Breast epithelium (tissue), 4 donors: ENCODE data around the gene CPLANE2. TPM values are rescaled to one million over a fixed set of nuclear protein-coding genes. Genes with fewer than 3 reads are reported as not detected.

ENCODE experiments used
- DNase-seq, 2 donors: peaks; one replicate each; pipeline ENCODE4 v3.0.0-alpha.2; 2019; ENCODE audit warnings: low spot score in 2 of 2
- H3K27ac ChIP-seq, 2 donors: fragments of 200-600 bp; sonication (generic) in 1 of 2; one replicate each; pipeline ENCODE4 v1.5.1; 2016 to 2019; ENCODE audit warnings: mild to moderate bottlenecking in 1 of 2
- H3K27me3 ChIP-seq, 2 donors: fragments of 200-600 bp; sonication (generic) in 1 of 2; one replicate each; pipeline versions ENCODE4 v1.5.1 to v1.6.0; 2017 to 2019; ENCODE audit warnings: control low read depth in 1 of 2, mild to moderate bottlenecking in 1 of 2
- H3K36me3 ChIP-seq: fragments of 200-600 bp; one replicate; pipeline ENCODE4 v1.5.1; 2019
- H3K4me1 ChIP-seq, 2 donors: fragments of 200-600 bp; sonication (generic); one replicate each; pipeline ENCODE4 v1.5.1; 2016 to 2019; ENCODE audit warnings: control low read depth in 1 of 2
- H3K4me3 ChIP-seq, 3 donors: fragments of 200-600 bp; sonication (generic); 1 replicate in 2 of 3; 2 replicates in 1 of 3; pipeline ENCODE4 v1.5.1; 2016 to 2019; ENCODE audit warnings: mild to moderate bottlenecking in 3 of 3, moderate library complexity in 2 of 3
- H3K9me3 ChIP-seq, 2 donors: fragments of 200-600 bp; sonication (generic) in 1 of 2; one replicate each; pipeline ENCODE4 v1.5.1; 2016 to 2019; ENCODE audit warnings: control low read depth in 1 of 2
- POLR2A ChIP-seq: fragments of 450-650 bp; IDR thresholded peaks from one replicate; pipeline ENCODE4 v1.6.1; 2016; ENCODE audit warnings: antibody characterized with exemption, mild to moderate bottlenecking, moderate library complexity
- POLR2AphosphoS5 ChIP-seq, 3 donors: sonication (generic); formaldehyde crosslinking; IDR thresholded peaks; one replicate each; pipeline ENCODE4 v1.6.1; 2017; ENCODE audit warnings: antibody characterized with exemption in 3 of 3
- intact Hi-C: fragments of 100-400 bp; cut with DNase I; formaldehyde crosslinking; loops from one replicate; pipeline ENCODE4 v1.15.1; 2023; ENCODE audit warnings: low total_unique reads
- total RNA-seq, 3 donors: library from RNA; depleted of rRNA; stranded (reverse); fragments of >200 nt; gene quantifications; one replicate each; pipeline ENCODE4 v1.1.0, GENCODE V29; 2016
- TF ChIP-seq, protein P1 (sequence below), 3 donors: fragments of 450-650 bp; IDR thresholded peaks; one replicate each; pipeline ENCODE4 v1.5.1; 2016 to 2017; ENCODE audit warnings: antibody characterized with exemption in 3 of 3, mild to moderate bottlenecking in 3 of 3, moderate library complexity in 3 of 3

CPLANE2 gene
- total RNA-seq, 3 donors from 2014 or later = 4.3 to 9.5 (median 8.2) TPM

DNA sequence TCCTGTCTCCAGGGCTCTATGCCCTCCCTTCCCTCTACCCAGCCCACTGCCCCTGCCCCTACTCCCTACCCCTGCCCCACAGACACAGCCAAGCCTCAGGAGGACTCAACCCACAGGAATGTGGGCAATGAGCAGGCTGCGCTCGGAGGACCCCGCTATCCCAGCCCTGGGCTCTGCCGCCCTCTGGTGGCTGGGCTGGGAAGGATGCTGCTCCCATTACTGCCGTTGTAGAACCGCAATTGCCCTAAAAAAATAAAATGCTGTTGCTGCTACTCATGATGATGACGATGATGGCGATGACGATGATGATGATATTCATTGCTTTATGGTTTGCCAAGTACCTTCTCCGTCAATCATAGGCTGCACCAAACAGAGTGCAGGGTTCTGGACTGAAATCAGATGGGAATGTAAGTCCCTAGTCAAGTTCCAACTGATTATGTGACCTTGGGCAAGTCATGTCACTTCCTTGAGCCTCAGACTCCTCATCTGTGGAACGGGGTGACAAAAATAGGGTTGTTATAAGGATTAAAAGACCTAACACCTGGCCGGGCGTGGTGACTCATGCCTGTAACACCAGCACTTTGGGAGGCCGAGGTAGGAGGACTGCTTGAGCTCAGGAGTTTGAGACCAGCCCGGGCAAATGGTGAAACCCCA, 49.1 kb downstream of the CPLANE2 start:
- no peak for DNase-seq
- no peak overlapping the region for H3K4me3 ChIP-seq
- no peak overlapping the region for H3K27ac ChIP-seq
- no peaks in the 10 kb centered on the region for H3K36me3 ChIP-seq
- H3K4me1 ChIP-seq = peaks cover 0 to 4% of the 10 kb centered on the region in 2 donors
- H3K27me3 ChIP-seq = no peaks in the 10 kb centered on the region
- no peaks in the 10 kb centered on the region for H3K9me3 ChIP-seq
- intact Hi-C loops = no loop called here
- TF ChIP-seq POLR2AphosphoS5 (IDR thresholded peaks at IDR 0.05) (peak; percentile 40 to 64 (median 60)), POLR2A (no peak)
- TF ChIP-seq, protein P1, sequence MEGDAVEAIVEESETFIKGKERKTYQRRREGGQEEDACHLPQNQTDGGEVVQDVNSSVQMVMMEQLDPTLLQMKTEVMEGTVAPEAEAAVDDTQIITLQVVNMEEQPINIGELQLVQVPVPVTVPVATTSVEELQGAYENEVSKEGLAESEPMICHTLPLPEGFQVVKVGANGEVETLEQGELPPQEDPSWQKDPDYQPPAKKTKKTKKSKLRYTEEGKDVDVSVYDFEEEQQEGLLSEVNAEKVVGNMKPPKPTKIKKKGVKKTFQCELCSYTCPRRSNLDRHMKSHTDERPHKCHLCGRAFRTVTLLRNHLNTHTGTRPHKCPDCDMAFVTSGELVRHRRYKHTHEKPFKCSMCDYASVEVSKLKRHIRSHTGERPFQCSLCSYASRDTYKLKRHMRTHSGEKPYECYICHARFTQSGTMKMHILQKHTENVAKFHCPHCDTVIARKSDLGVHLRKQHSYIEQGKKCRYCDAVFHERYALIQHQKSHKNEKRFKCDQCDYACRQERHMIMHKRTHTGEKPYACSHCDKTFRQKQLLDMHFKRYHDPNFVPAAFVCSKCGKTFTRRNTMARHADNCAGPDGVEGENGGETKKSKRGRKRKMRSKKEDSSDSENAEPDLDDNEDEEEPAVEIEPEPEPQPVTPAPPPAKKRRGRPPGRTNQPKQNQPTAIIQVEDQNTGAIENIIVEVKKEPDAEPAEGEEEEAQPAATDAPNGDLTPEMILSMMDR (IDR thresholded peaks at IDR 0.05) = peak; percentile 94 to 99 (median 98)

DNA sequence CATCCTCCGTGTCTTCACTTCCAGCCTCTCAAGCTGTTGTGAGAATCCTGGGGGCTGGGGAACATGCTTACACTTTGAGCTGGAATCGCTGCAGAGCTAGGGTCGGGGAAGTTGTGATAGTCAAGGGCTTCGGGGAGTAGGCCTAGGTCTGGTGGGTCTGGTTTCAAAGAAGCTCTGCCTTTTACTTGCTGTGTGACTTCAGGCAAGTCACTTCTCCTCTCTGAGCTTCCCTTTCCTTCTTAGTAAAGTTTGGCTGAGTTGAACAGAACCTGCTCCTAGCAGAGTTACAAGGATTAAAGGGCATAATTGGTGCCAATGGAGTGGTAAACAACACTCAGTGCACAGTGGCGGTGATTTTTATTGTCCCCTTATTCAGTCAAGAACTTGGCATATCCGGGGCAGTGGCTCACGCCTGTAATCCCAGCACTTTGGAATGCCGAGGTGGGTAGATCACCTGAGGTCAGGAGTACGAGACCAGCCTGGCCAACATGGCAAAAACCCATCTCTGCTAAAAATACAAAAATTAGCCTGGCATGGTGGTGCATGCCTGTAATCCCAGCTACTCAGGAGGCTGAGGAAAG, 50.2 kb downstream of the CPLANE2 start:
- DNase-seq = no peak
- Histone ChIP-seq H3K9me3 (no peaks in the 10 kb centered on the region), H3K4me1 (peaks cover 4 to 7% of the 10 kb centered on the region in 2 donors), H3K4me3 (no peak overlapping the region), H3K36me3 (no peaks in the 10 kb centered on the region), H3K27ac (peak overlapping the region in 1 of 2 donors; percentile 17), H3K27me3 (no peaks in the 10 kb centered on the region)
- TF ChIP-seq POLR2A = no peak
- intact Hi-C loops = no loop called here

DNA sequence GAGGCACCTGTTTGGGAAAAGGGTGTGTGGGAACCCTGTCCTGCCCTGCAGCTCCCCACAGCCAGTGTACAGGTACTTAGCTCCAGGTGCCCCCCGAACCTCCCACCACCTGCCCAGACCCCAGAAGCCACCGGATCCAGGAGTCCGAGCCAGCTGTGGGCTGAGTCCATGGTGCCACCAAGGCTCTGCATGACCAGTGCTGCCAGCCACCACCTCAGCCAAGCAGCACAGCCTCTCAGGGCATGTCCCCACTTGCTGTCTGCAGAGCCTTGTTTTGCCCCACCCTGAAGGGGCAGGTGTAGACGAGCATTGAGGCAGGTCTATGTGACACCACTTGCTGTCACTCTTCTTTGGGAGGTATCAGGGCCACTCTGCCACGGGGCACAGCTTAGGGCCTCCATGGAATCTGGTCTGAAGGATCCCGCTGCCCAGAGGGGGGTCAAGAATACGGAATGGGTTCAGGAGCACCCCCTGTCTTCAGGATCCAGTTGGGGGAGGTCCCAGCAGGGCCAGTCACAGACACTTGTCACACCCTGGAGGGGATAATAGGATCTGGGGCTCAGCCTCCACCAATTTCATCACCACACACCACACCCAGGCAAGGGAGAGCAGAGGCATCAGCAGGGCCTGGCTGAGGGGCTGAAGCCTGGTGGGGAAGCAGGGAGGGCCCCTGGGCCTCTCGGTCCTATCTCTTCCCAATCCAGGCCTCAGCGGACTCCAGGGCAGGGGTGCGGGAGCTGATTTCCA, 52.3 kb downstream of the CPLANE2 start:
- Histone ChIP-seq H3K9me3 (no peaks in the 10 kb centered on the region), H3K27me3 (no peaks in the 10 kb centered on the region), H3K4me3 (no peak overlapping the region), H3K4me1 (peaks cover 11 to 22% of the 10 kb centered on the region in 2 donors), H3K36me3 (no peaks in the 10 kb centered on the region), H3K27ac (peak overlapping the region; percentile 62 to 97)
- intact Hi-C loops = loop anchor here (2.0 kb wide), 1 partner anchor 102 kb away; no protein-coding TSS in a partner anchor
- TF ChIP-seq POLR2A (no peak), POLR2AphosphoS5 (IDR thresholded peaks at IDR 0.05) (no peak)
- TF ChIP-seq, protein P1 (IDR thresholded peaks at IDR 0.05) = no peak
- no peak for DNase-seq

DNA sequence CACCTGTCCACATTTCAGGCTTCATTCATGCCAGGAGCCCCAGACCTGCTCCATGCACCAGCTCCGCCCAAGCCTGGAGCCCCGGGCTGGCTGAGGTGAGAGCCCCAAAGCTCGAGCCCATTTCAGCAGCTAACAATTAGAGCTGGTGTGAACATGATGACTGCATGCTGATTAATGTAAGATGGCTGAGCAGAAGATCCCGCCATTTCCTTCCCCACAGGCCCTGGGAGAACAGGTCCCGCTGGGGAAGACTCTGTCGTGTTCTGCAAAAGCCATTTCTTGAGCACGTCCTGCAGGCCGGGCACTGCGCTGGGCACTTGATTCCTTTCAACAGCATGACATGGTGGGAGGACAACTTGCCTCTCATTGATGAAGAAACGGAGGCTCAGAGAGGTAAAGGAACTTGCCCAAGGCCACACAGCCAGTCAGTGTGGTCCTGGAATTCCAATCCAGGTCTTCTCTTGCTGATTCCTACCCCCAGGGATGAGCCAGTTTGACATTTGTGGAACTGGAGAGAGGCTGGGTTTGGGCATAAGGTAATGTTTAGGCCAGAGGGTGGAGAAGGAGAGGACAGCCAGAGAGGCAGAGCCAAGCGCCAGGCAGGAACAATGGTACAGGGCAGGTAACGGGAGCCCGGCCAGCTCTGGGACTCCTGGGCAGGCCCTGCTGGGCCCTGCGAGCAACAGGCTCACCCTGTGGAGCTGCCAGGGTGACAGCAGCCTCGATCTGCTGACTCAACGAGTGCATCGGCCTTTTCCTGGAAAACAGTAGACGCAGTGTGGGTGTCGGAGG, 53.0 kb downstream of the CPLANE2 start:
- no peak for DNase-seq
- Histone ChIP-seq H3K4me3 (no peak overlapping the region), H3K27me3 (no peaks in the 10 kb centered on the region), H3K27ac (peak overlapping the region; percentile 62 to 97), H3K4me1 (peaks cover 11 to 22% of the 10 kb centered on the region in 2 donors), H3K36me3 (no peaks in the 10 kb centered on the region), H3K9me3 (no peaks in the 10 kb centered on the region)
- intact Hi-C loops = loop anchor here (2.0 kb wide), 1 partner anchor 101 kb away; no protein-coding TSS in a partner anchor
- no peak for TF ChIP-seq POLR2A
- no peak for TF ChIP-seq POLR2AphosphoS5 (IDR thresholded peaks at IDR 0.05)
- TF ChIP-seq, protein P1 (IDR thresholded peaks at IDR 0.05) = no peak

DNA sequence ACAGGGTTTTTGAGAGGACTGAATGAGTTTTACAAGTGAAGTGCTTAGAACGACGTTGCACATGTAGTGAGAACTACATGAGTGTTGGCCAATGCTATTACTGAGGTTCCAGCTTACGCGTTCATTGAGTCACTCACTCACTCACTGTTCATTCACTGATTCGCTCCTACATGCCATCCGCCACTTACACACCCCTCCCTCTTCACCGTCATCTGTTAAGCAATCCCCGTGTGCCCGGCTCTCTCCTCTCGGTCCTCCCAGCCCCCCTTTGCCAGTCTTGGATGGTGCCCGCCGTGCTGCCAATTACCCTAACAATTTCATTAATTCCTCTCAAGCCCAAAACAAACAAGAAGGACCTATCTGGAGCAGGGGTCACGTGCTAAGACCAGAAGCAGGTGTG, 53.8 kb downstream of the CPLANE2 start:
- Histone ChIP-seq H3K4me1 (peaks cover 11 to 22% of the 10 kb centered on the region in 2 donors), H3K4me3 (no peak overlapping the region), H3K9me3 (no peaks in the 10 kb centered on the region), H3K36me3 (no peaks in the 10 kb centered on the region), H3K27ac (peak overlapping the region in 1 of 2 donors; percentile 97), H3K27me3 (no peaks in the 10 kb centered on the region)
- intact Hi-C loops = no loop called here
- TF ChIP-seq POLR2A (no peak), POLR2AphosphoS5 (IDR thresholded peaks at IDR 0.05) (peak in 1 of 3 donors; percentile 44)
- no peak for DNase-seq
